Astrocyte (in vitro differentiated cells and primary cell): ENCODE data around the gene RNF44. TPM values are rescaled to one million over a fixed set of nuclear protein-coding genes. Genes with fewer than 3 reads are reported as not detected.

Experiments
- DNase-seq: peaks from one replicate; pipeline ENCODE4 v3.0.0-alpha.2; 2010; ENCODE audit warnings: low read depth
- FAIRE-seq: peaks from 2 replicates; lab custom pipeline; 2011; peaks lifted over from hg19 to GRCh38; lab: Jason Lieb, UNC
- H2AFZ ChIP-seq: 2 replicates; pipeline ENCODE4 v1.6.0; 2012; ENCODE audit warnings: low read depth, low read length, inconsistent platforms
- H3K27ac ChIP-seq: 2 replicates; pipeline ENCODE4 v1.5.1; 2011; ENCODE audit warnings: low read depth, low read length, inconsistent platforms
- H3K27me3 ChIP-seq: 2 replicates; pipeline ENCODE4 v1.6.0; 2011; ENCODE audit warnings: low read length, inconsistent platforms; ENCODE audit not compliant: insufficient read depth
- H3K36me3 ChIP-seq: 2 replicates; pipeline ENCODE4 v1.5.1; 2011; ENCODE audit warnings: low read length, inconsistent platforms; ENCODE audit not compliant: insufficient read depth
- H3K4me1 ChIP-seq: 2 replicates; pipeline ENCODE4 v1.5.1; 2011; ENCODE audit warnings: low read length, inconsistent platforms; ENCODE audit not compliant: insufficient read depth
- H3K4me2 ChIP-seq: 2 replicates; pipeline ENCODE4 v1.6.0; 2012; ENCODE audit warnings: low read length, inconsistent platforms
- H3K4me3 ChIP-seq: 2 replicates; pipeline ENCODE4 v1.5.1; 2011; ENCODE audit warnings: low read depth, mild to moderate bottlenecking, low read length, inconsistent platforms; ENCODE audit not compliant: insufficient read depth
- H3K79me2 ChIP-seq: 2 replicates; pipeline ENCODE4 v1.6.0; 2012; ENCODE audit warnings: mild to moderate bottlenecking, low read length, inconsistent platforms; ENCODE audit not compliant: insufficient read depth
- H3K9ac ChIP-seq: 2 replicates; pipeline ENCODE4 v1.6.0; 2012; ENCODE audit warnings: mild to moderate bottlenecking, low read length, inconsistent platforms
- H3K9me3 ChIP-seq: 2 replicates; pipeline ENCODE4 v1.5.1; 2012; ENCODE audit warnings: low read depth, mild to moderate bottlenecking, low read length, inconsistent platforms; ENCODE audit not compliant: insufficient read depth
- H4K20me1 ChIP-seq: 2 replicates; pipeline ENCODE4 v1.6.0; 2012; ENCODE audit warnings: low read length, inconsistent platforms; ENCODE audit not compliant: insufficient read depth
- H3K27ac Mint-ChIP-seq: one replicate; pipeline ENCODE4 v1.8.0; 2021; ENCODE audit warnings: mild to moderate bottlenecking, mixed read lengths; ENCODE audit not compliant: unreplicated experiment
- H3K27me3 Mint-ChIP-seq: one replicate; pipeline ENCODE4 v1.8.0; 2021; ENCODE audit warnings: low read depth, mixed read lengths; ENCODE audit not compliant: unreplicated experiment
- H3K36me3 Mint-ChIP-seq: one replicate; pipeline ENCODE4 v1.8.0; 2021; ENCODE audit warnings: low read depth, mixed read lengths; ENCODE audit not compliant: unreplicated experiment
- H3K4me1 Mint-ChIP-seq: one replicate; pipeline ENCODE4 v1.8.0; 2021; ENCODE audit warnings: low read depth, mixed read lengths; ENCODE audit not compliant: unreplicated experiment
- H3K4me3 Mint-ChIP-seq: one replicate; pipeline ENCODE4 v1.8.0; 2021; ENCODE audit warnings: mild to moderate bottlenecking, moderate library complexity, mixed read lengths; ENCODE audit not compliant: unreplicated experiment
- H3K9me3 Mint-ChIP-seq: one replicate; pipeline ENCODE4 v1.8.0; 2021; ENCODE audit warnings: mild to moderate bottlenecking, mixed read lengths; ENCODE audit not compliant: unreplicated experiment
- CTCF ChIP-seq: IDR thresholded peaks from 2 replicates; pipeline ENCODE4 v1.5.1; 2011; ENCODE audit warnings: low read depth, mild to moderate bottlenecking, inconsistent platforms, low read length, moderate library complexity; ENCODE audit not compliant: insufficient read depth
- EZH2 ChIP-seq: IDR thresholded peaks from 2 replicates; pipeline ENCODE4 v1.6.1; 2012; ENCODE audit warnings: mild to moderate bottlenecking, low read length, inconsistent platforms; ENCODE audit not compliant: insufficient read depth
- total RNA-seq: library from RNA; stranded (reverse); gene quantifications from 2 replicates; pipeline ENCODE4 v1.2.1, GENCODE V29; 2021

RNF44 gene
- total RNA-seq, 1 donor from 2014 or later = 59.8 TPM

GRCh38 chr5:176535664-176536131, 1.5 kb downstream of the RNF44 start:
- no peak for DNase-seq
- no peak for TF ChIP-seq CTCF
- no peak for TF ChIP-seq EZH2
- H3K36me3 Mint-ChIP-seq = peaks cover 4% of the 10 kb centered on the region

GRCh38 chr5:176535101-176535663, 2.0 kb downstream of the RNF44 start:
- Histone ChIP-seq H3K79me2 (peaks cover 54% of the 10 kb centered on the region), H3K9ac (peak overlapping the region; percentile 91), H3K4me1 (peaks cover 32% of the 10 kb centered on the region), H2AFZ (no peak overlapping the region), H4K20me1 (peaks cover 48% of the 10 kb centered on the region), H3K4me2 (peak overlapping the region; percentile 91), H3K27me3 (no peaks in the 10 kb centered on the region), H3K36me3 (no peaks in the 10 kb centered on the region), H3K4me3 (peak overlapping the region; percentile 88), H3K9me3 (no peaks in the 10 kb centered on the region), H3K27ac (peak overlapping the region; percentile 18)
- peak overlapping the region; percentile 94 for H3K4me3 Mint-ChIP-seq
- no peak for DNase-seq
- peaks cover 3% of the 10 kb centered on the region for H3K36me3 Mint-ChIP-seq
- no peaks in the 10 kb centered on the region for H3K27me3 Mint-ChIP-seq
- peak overlapping the region; percentile 75 for H3K27ac Mint-ChIP-seq
- peaks cover 23% of the 10 kb centered on the region for H3K4me1 Mint-ChIP-seq
- no peak for FAIRE-seq
- TF ChIP-seq CTCF (no peak), EZH2 (no peak)
- no peaks in the 10 kb centered on the region for H3K9me3 Mint-ChIP-seq

More at GRCh38 chr5:176535664-176536131, 1.5 kb downstream of the RNF44 start:
- peak overlapping the region; percentile 90 for H3K27ac ChIP-seq
- Mint-ChIP-seq H3K9me3 (no peaks in the 10 kb centered on the region), H3K4me1 (peaks cover 25% of the 10 kb centered on the region), H3K4me3 (peak overlapping the region; percentile 94), H3K27me3 (no peaks in the 10 kb centered on the region), H3K27ac (peak overlapping the region; percentile 75)
- H3K4me1 ChIP-seq = peaks cover 32% of the 10 kb centered on the region
- H3K27me3 ChIP-seq = no peaks in the 10 kb centered on the region
- H3K9ac ChIP-seq = peak overlapping the region; percentile 91
- peaks cover 48% of the 10 kb centered on the region for H4K20me1 ChIP-seq
- no peaks in the 10 kb centered on the region for H3K36me3 ChIP-seq
- peak overlapping the region; percentile 91 for H3K4me2 ChIP-seq
- FAIRE-seq = no peak
- peaks cover 54% of the 10 kb centered on the region for H3K79me2 ChIP-seq
- H2AFZ ChIP-seq = no peak overlapping the region
- H3K9me3 ChIP-seq = no peaks in the 10 kb centered on the region
- peak overlapping the region; percentile 88 for H3K4me3 ChIP-seq

- peaks cover 32% of the 10 kb centered on the region for H3K4me1 ChIP-seq
- H2AFZ ChIP-seq = no peak overlapping the region
- peak overlapping the region; percentile 91 for H3K9ac ChIP-seq
- Mint-ChIP-seq H3K27me3 (no peaks in the 10 kb centered on the region), H3K9me3 (no peaks in the 10 kb centered on the region), H3K27ac (no peak overlapping the region), H3K4me3 (peak overlapping the region; percentile 94), H3K4me1 (peaks cover 23% of the 10 kb centered on the region), H3K36me3 (peaks cover 3% of the 10 kb centered on the region)
- no peaks in the 10 kb centered on the region for H3K27me3 ChIP-seq
- H3K4me2 ChIP-seq = peak overlapping the region; percentile 91
- H3K36me3 ChIP-seq = no peaks in the 10 kb centered on the region
- H3K9me3 ChIP-seq = no peaks in the 10 kb centered on the region
- no peak for DNase-seq
- no peak for TF ChIP-seq CTCF
- no peak for TF ChIP-seq EZH2
- H4K20me1 ChIP-seq = peaks cover 50% of the 10 kb centered on the region
- FAIRE-seq = no peak
- no peak overlapping the region for H3K27ac ChIP-seq
- peaks cover 54% of the 10 kb centered on the region for H3K79me2 ChIP-seq
- H3K4me3 ChIP-seq = no peak overlapping the region
These were observed 2.6 kb downstream of the RNF44 start for GRCh38 chr5:176534640-176535039.
